HEK293 (cell line): Measurements from ENCODE around the gene TEX36.
"Not testable (repeated sequence)": the region's sequence is repeated elsewhere in the genome, so short reads cannot be mapped to it uniquely, and the experiment has no call there.

Experiments
- CTCF ChIA-PET: fragments of 350-600 bp; formaldehyde crosslinking; extraction: SDS; loops from one replicate; lab custom pipeline; 2021; ENCODE audit warnings: antibody characterized with exemption; lab: Yijun Ruan, JAX
- POLR2A ChIA-PET: fragments of 300-600 bp; formaldehyde crosslinking; extraction: SDS; loops from one replicate; lab custom pipeline; 2020; ENCODE audit warnings: antibody characterized with exemption, inconsistent platforms; lab: Yijun Ruan, JAX
- H3K27ac ChIP-seq: fragments of 200-500 bp; sonication (Bioruptor generic); 2 replicates; pipeline ENCODE4 v1.5.1; 2014; ENCODE audit warnings: low read depth, low read length, control low read depth, inconsistent platforms; ENCODE audit errors: extremely low read depth
- H3K36me3 ChIP-seq, 2 experiments: fragments of 200-500 bp in 1 of 2; sonication (Bioruptor generic) in 1 of 2; 1 replicate in 1 of 2; 2 replicates in 1 of 2; pipeline ENCODE4 v1.5.1; 2014 to 2017; ENCODE audit warnings: inconsistent platforms in 2 of 2, low read length in 2 of 2; ENCODE audit not compliant: control insufficient read depth in 2 of 2, insufficient read depth in 1 of 2
- H3K4me1 ChIP-seq: fragments of 200-500 bp; sonication (Bioruptor generic); 2 replicates; pipeline ENCODE4 v1.5.1; 2014; ENCODE audit warnings: mild to moderate bottlenecking, low read length, inconsistent platforms; ENCODE audit not compliant: control insufficient read depth, insufficient read depth
- H3K4me3 ChIP-seq: 2 replicates; pipeline ENCODE4 v1.5.1; 2011; ENCODE audit warnings: low read depth, mild to moderate bottlenecking, control low read depth, low read length, moderate library complexity
- H3K9me3 ChIP-seq: fragments of 200-500 bp; sonication (Bioruptor generic); 2 replicates; pipeline ENCODE4 v1.5.1; 2014; ENCODE audit warnings: low read depth, low read length, inconsistent platforms; ENCODE audit not compliant: control insufficient read depth, insufficient read depth
- BCL6B ChIP-seq: fragments of 450-650 bp; formaldehyde crosslinking; IDR thresholded peaks from 2 replicates; pipeline ENCODE4 v1.5.1; 2017; ENCODE audit warnings: missing biosample characterization, missing genetic modification characterization
- FEZF1 ChIP-seq: fragments of 450-650 bp; formaldehyde crosslinking; IDR thresholded peaks from 2 replicates; pipeline ENCODE4 v1.5.1; 2016; ENCODE audit warnings: missing biosample characterization, missing genetic modification characterization
- KLF16 ChIP-seq: fragments of 450-650 bp; formaldehyde crosslinking; IDR thresholded peaks from 2 replicates; pipeline ENCODE4 v1.5.1; 2017; ENCODE audit warnings: missing biosample characterization, missing genetic modification characterization
- KLF7 ChIP-seq: fragments of 450-650 bp; formaldehyde crosslinking; IDR thresholded peaks from 2 replicates; pipeline ENCODE4 v1.5.1; 2016; ENCODE audit warnings: missing biosample characterization, missing genetic modification characterization, borderline replicate concordance
- TSHZ1 ChIP-seq: fragments of 450-650 bp; formaldehyde crosslinking; IDR thresholded peaks from 2 replicates; pipeline ENCODE4 v1.5.1; 2016; ENCODE audit warnings: missing biosample characterization, missing genetic modification characterization, borderline replicate concordance
- ZEB2 ChIP-seq: fragments of 450-650 bp; formaldehyde crosslinking; IDR thresholded peaks from 2 replicates; pipeline ENCODE4 v1.5.1; 2016; ENCODE audit warnings: missing biosample characterization, missing genetic modification characterization
- ZFP69B ChIP-seq: fragments of 450-650 bp; formaldehyde crosslinking; IDR thresholded peaks from 2 replicates; pipeline ENCODE4 v1.5.1; 2016; ENCODE audit warnings: missing biosample characterization, missing genetic modification characterization
- ZNF132 ChIP-seq: fragments of 450-650 bp; formaldehyde crosslinking; IDR thresholded peaks from 2 replicates; pipeline ENCODE4 v1.5.1; 2017; ENCODE audit warnings: missing biosample characterization, missing genetic modification characterization, borderline replicate concordance
- ZNF140 ChIP-seq: fragments of 450-650 bp; formaldehyde crosslinking; IDR thresholded peaks from 2 replicates; pipeline ENCODE4 v1.5.1; 2016; ENCODE audit warnings: missing biosample characterization, missing genetic modification characterization
- ZNF292 ChIP-seq: fragments of 450-650 bp; formaldehyde crosslinking; IDR thresholded peaks from 2 replicates; pipeline ENCODE4 v1.5.1; 2016; ENCODE audit warnings: low read depth, missing biosample characterization, missing genetic modification characterization, borderline replicate concordance
- ZNF324 ChIP-seq: fragments of 450-650 bp; formaldehyde crosslinking; IDR thresholded peaks from 2 replicates; pipeline ENCODE4 v1.5.1; 2016; ENCODE audit warnings: missing biosample characterization, missing genetic modification characterization
- ZNF354C ChIP-seq: fragments of 450-650 bp; formaldehyde crosslinking; IDR thresholded peaks from 2 replicates; pipeline ENCODE4 v1.5.1; 2016; ENCODE audit warnings: missing biosample characterization, missing genetic modification characterization, low read depth, borderline replicate concordance
- ZNF394 ChIP-seq: fragments of 450-650 bp; formaldehyde crosslinking; IDR thresholded peaks from 2 replicates; pipeline ENCODE4 v1.5.1; 2016; ENCODE audit warnings: missing biosample characterization, missing genetic modification characterization, mild to moderate bottlenecking, moderate library complexity, borderline replicate concordance
- ZNF423 ChIP-seq: fragments of 450-650 bp; formaldehyde crosslinking; IDR thresholded peaks from 2 replicates; pipeline ENCODE4 v1.5.1; 2016; ENCODE audit warnings: missing biosample characterization, missing genetic modification characterization
- ZNF426 ChIP-seq: fragments of 450-650 bp; formaldehyde crosslinking; IDR thresholded peaks from 2 replicates; pipeline ENCODE4 v1.5.1; 2017; ENCODE audit warnings: missing biosample characterization, missing genetic modification characterization, mild to moderate bottlenecking, inconsistent platforms, moderate library complexity
- ZNF510 ChIP-seq: fragments of 450-650 bp; formaldehyde crosslinking; IDR thresholded peaks from 2 replicates; pipeline ENCODE4 v1.5.1; 2018; ENCODE audit warnings: mild to moderate bottlenecking, missing genetic modification characterization, missing biosample characterization; ENCODE audit not compliant: insufficient replicate concordance
- ZNF518A ChIP-seq: fragments of 450-650 bp; formaldehyde crosslinking; conservative IDR thresholded peaks from 2 replicates; pipeline ENCODE4 v1.5.1; 2016; ENCODE audit warnings: low read depth, missing biosample characterization, missing genetic modification characterization
- ZNF548 ChIP-seq: fragments of 450-650 bp; formaldehyde crosslinking; IDR thresholded peaks from 2 replicates; pipeline ENCODE4 v1.5.1; 2016; ENCODE audit warnings: missing biosample characterization, missing genetic modification characterization
- ZNF555 ChIP-seq: fragments of 450-650 bp; formaldehyde crosslinking; conservative IDR thresholded peaks from 2 replicates; pipeline ENCODE4 v1.5.1; 2017; ENCODE audit warnings: missing biosample characterization, mild to moderate bottlenecking, missing genetic modification characterization, inconsistent platforms
- ZNF580 ChIP-seq: fragments of 450-650 bp; formaldehyde crosslinking; IDR thresholded peaks from 2 replicates; pipeline ENCODE4 v1.5.1; 2016; ENCODE audit warnings: missing biosample characterization, missing genetic modification characterization
- ZNF654 ChIP-seq: fragments of 450-650 bp; formaldehyde crosslinking; IDR thresholded peaks from 2 replicates; pipeline ENCODE4 v1.5.1; 2016; ENCODE audit warnings: low read depth, missing biosample characterization, missing genetic modification characterization
- ZNF837 ChIP-seq: fragments of 450-650 bp; formaldehyde crosslinking; IDR thresholded peaks from 2 replicates; pipeline ENCODE4 v1.5.1; 2016; ENCODE audit warnings: missing biosample characterization, missing genetic modification characterization

TEX36 gene

GRCh38 chr10:125621052-125621451 lies 61.9 kb downstream of the TEX36 start:
- H3K9me3 ChIP-seq, result no peaks in the 10 kb centered on the region
- POLR2A ChIA-PET, result no interaction called here
- H3K4me3 ChIP-seq, result no peak overlapping the region
- TF ChIP-seq KLF7 (tag by site-specific recombination), result no peak
- peak; percentile 95; the same call in 1 of the 2 replicates for TF ChIP-seq ZNF140 (tag by site-specific recombination)
- no peak overlapping the region for H3K27ac ChIP-seq
- CTCF ChIA-PET, result interaction anchor here (0.7 kb wide), 1 partner anchor 205 kb away, joined by 3 read pairs; no protein-coding TSS in a partner anchor
- H3K4me1 ChIP-seq, result no peaks in the 10 kb centered on the region
- no peaks in the 10 kb centered on the region for H3K36me3 ChIP-seq

- TF ChIP-seq ZNF426 (tag by site-specific recombination) (no peak), ZFP69B (tag by site-specific recombination) (no peak), ZNF837 (tag by site-specific recombination) (no peak), ZNF354C (no peak), ZEB2 (tag by site-specific recombination) (no peak), ZNF132 (tag by site-specific recombination) (no peak), BCL6B (no peak), ZNF423 (tag by site-specific recombination) (no peak), ZNF324 (no peak), KLF16 (tag by site-specific recombination) (no peak), FEZF1 (tag by site-specific recombination) (no peak), ZNF292 (no peak), ZNF580 (no peak), ZNF548 (no peak), ZNF555 (no peak), TSHZ1 (tag by site-specific recombination) (no peak)
- TF ChIP-seq, all 188 proteins: peak for 0
- ChIA-PET CTCF (interaction anchor here (0.7 to 1.7 kb wide), 2 partner anchors 9 to 204 kb away, joined by 3 to 4 read pairs; no protein-coding TSS in a partner anchor), POLR2A (interaction anchor here (0.6 kb wide), 1 partner anchor 16 kb away, joined by 5 read pairs; no protein-coding TSS in a partner anchor)
- Histone ChIP-seq H3K9me3 (no peaks in the 10 kb centered on the region), H3K36me3 (no peaks in the 10 kb centered on the region), H3K4me3 (no peak overlapping the region), H3K4me1 (no peaks in the 10 kb centered on the region), H3K27ac (no peak overlapping the region)
Measured at GRCh38 chr10:125620401-125620800, 62.6 kb downstream of the TEX36 start.

GRCh38 chr10:125613062-125613461 lies 69.9 kb downstream of the TEX36 start:
- POLR2A ChIA-PET, H3K9me3 ChIP-seq, H3K27ac ChIP-seq, H3K36me3 ChIP-seq, H3K4me1 ChIP-seq, H3K4me3 ChIP-seq: not testable (repeated sequence)
- CTCF ChIA-PET, result interaction anchor here (0.6 kb wide), 1 partner anchor 614 kb away, joined by 8 read pairs; no protein-coding TSS in a partner anchor
- TF ChIP-seq ZNF394 (tag by site-specific recombination), result peak; percentile 63; the same call in 1 of the 2 replicates
- 0 out of 2 replicates have a peak, but pooled peaks have one; percentile 8 for TF ChIP-seq ZNF654 (tag by site-specific recombination)
- 0 out of 2 replicates have a peak, but pooled peaks have one; percentile 25 for TF ChIP-seq ZNF140 (tag by site-specific recombination)
- peak; percentile 21 for TF ChIP-seq ZNF510 (tag by site-specific recombination)
- TF ChIP-seq ZNF426 (tag by site-specific recombination), result peak; percentile 40
- TF ChIP-seq ZNF518A (tag by site-specific recombination), result peak; percentile 67
